ENCODE measurements around the gene CCDC186. TPM values are rescaled to one million over a fixed set of nuclear protein-coding genes. Genes with fewer than 3 reads are reported as not detected.

Gene CCDC186
- total RNA-seq, 1 donor from 2014 or later: 20.4 TPM

DNA sequence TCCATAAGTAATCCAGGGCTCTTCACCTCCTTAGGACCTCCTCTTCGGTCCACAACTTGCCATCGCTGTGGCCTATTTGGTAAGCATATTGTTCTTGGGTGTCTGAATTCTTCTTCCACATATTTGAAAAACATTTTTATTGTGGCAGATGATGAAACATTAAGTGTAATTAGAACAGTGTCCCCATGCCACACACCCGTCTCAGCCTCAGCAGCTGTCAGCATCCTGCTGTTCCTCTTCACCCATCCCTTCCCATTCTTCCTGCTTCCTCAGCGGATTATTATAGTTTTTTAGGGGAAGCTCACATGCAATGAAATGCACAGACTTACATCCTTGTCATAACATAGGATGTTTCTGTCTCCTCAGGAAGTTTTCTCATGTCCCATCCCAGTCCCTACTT is 25.2 kb upstream of the CCDC186 start:
- no peak for DNase-seq (ENCODE audit: low spot score)
- H3K27ac Mint-ChIP-seq (ENCODE audit: unreplicated experiment): no peak overlapping the region
- no peaks in the 10 kb centered on the region for H3K9me3 Mint-ChIP-seq (ENCODE audit: low read depth)
- peaks cover 33% of the 10 kb centered on the region for H3K27me3 Mint-ChIP-seq (ENCODE audit: low read depth)
- H3K36me3 Mint-ChIP-seq (ENCODE audit: low read depth): peaks cover 2% of the 10 kb centered on the region
- TF ChIP-seq CTCF (IDR thresholded peaks at IDR 0.05): no peak
- H3K4me1 Mint-ChIP-seq (ENCODE audit: low read depth): no peaks in the 10 kb centered on the region
- no peak overlapping the region for H3K4me3 Mint-ChIP-seq (ENCODE audit: unreplicated experiment)

- Mint-ChIP-seq H3K27me3 (ENCODE audit: low read depth) (peaks cover 35% of the 10 kb centered on the region), H3K4me1 (ENCODE audit: low read depth) (no peaks in the 10 kb centered on the region), H3K27ac (ENCODE audit: unreplicated experiment) (no peak overlapping the region), H3K4me3 (ENCODE audit: unreplicated experiment) (no peak overlapping the region), H3K36me3 (ENCODE audit: low read depth) (peaks cover 2% of the 10 kb centered on the region), H3K9me3 (ENCODE audit: low read depth) (no peaks in the 10 kb centered on the region)
- no peak for TF ChIP-seq CTCF (IDR thresholded peaks at IDR 0.05)
- DNase-seq (ENCODE audit: low spot score): no peak
Measured at GRCh38 chr10:114195079-114195478, 21.1 kb upstream of the CCDC186 start.

GRCh38 chr10:114189700-114190099 is 15.7 kb upstream of the CCDC186 start:
- Mint-ChIP-seq H3K36me3 (ENCODE audit: low read depth) (no peaks in the 10 kb centered on the region), H3K9me3 (ENCODE audit: low read depth) (no peaks in the 10 kb centered on the region), H3K27ac (ENCODE audit: unreplicated experiment) (no peak overlapping the region), H3K4me1 (ENCODE audit: low read depth) (no peaks in the 10 kb centered on the region), H3K4me3 (ENCODE audit: unreplicated experiment) (no peak overlapping the region), H3K27me3 (ENCODE audit: low read depth) (peaks cover 11% of the 10 kb centered on the region)
- TF ChIP-seq CTCF (IDR thresholded peaks at IDR 0.05): no peak
- DNase-seq (ENCODE audit: low spot score): no peak

DNA sequence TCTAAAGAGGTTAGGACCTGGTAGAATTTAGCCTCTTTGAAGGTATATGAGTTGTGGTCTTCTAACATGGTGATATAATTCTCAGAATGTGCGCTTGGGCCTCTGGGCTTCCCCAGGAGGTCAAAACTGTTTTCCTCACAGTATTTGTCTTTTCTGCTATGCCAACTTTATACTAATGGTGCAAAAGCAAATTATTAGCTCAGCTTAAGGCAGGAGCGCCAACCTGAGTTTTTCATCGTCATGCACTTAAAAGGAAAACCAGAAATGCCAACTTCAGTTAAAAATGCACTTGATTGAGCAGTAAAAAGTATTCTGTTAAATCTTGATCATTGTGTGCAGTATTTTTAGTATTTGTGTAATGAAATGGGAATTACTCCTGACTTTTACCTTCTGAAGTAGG is 14.9 kb upstream of the CCDC186 start:
- no peak for TF ChIP-seq CTCF (IDR thresholded peaks at IDR 0.05)
- Mint-ChIP-seq H3K27ac (ENCODE audit: unreplicated experiment) (no peak overlapping the region), H3K36me3 (ENCODE audit: low read depth) (no peaks in the 10 kb centered on the region), H3K4me3 (ENCODE audit: unreplicated experiment) (no peak overlapping the region), H3K9me3 (ENCODE audit: low read depth) (no peaks in the 10 kb centered on the region), H3K4me1 (ENCODE audit: low read depth) (no peaks in the 10 kb centered on the region), H3K27me3 (ENCODE audit: low read depth) (peaks cover 8% of the 10 kb centered on the region)
- no peak for DNase-seq (ENCODE audit: low spot score)

- no peak overlapping the region for H3K27ac Mint-ChIP-seq (ENCODE audit: unreplicated experiment)
- no peak overlapping the region for H3K4me3 Mint-ChIP-seq (ENCODE audit: unreplicated experiment)
- no peaks in the 10 kb centered on the region for H3K9me3 Mint-ChIP-seq (ENCODE audit: low read depth)
- H3K36me3 Mint-ChIP-seq (ENCODE audit: low read depth): no peaks in the 10 kb centered on the region
- DNase-seq (ENCODE audit: low spot score): no peak
- no peaks in the 10 kb centered on the region for H3K4me1 Mint-ChIP-seq (ENCODE audit: low read depth)
- TF ChIP-seq CTCF (IDR thresholded peaks at IDR 0.05): no peak
- peaks cover 6% of the 10 kb centered on the region for H3K27me3 Mint-ChIP-seq (ENCODE audit: low read depth)
Measured at GRCh38 chr10:114188001-114188400, 14.0 kb upstream of the CCDC186 start.
